ENCODE measurements around the gene SLIT1. TPM values are rescaled to one million over a fixed set of nuclear protein-coding genes. Genes with fewer than 3 reads are reported as not detected.

SLIT1 gene
- total and polyA plus RNA-seq, 8 donors, result 0.20 to 7.0 (median 3.7) TPM

DNA sequence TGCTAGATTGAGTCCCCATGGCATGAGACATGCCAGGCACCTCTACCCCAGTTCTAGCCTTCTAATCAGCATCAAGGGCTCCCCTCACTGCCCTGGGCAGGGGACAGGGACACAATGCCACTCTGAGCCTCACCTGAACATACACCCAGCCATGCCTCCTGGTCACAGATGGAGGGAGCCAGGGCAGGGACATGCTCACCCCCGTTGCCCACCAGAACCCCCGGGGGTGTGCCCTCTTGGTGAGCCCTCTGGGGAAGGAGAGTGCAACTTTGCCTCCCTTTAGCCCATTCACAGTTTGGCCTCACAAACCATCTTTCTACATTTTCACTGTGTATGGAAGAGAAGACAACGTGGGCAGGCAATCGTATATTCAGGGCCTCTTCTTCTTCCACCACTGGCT, 186.4 kb downstream of the SLIT1 start:
- Histone ChIP-seq H3K4me3 (no peak overlapping the region), H3K9me3 (no peaks in the 10 kb centered on the region), H3K4me1 (no peaks in the 10 kb centered on the region), H3K36me3 (no peaks in the 10 kb centered on the region), H3K27ac (no peak overlapping the region), H3K27me3 (no peaks in the 10 kb centered on the region)
- ATAC-seq (no peak), DNase-seq (no peak)
- TF ChIP-seq, protein P1, sequence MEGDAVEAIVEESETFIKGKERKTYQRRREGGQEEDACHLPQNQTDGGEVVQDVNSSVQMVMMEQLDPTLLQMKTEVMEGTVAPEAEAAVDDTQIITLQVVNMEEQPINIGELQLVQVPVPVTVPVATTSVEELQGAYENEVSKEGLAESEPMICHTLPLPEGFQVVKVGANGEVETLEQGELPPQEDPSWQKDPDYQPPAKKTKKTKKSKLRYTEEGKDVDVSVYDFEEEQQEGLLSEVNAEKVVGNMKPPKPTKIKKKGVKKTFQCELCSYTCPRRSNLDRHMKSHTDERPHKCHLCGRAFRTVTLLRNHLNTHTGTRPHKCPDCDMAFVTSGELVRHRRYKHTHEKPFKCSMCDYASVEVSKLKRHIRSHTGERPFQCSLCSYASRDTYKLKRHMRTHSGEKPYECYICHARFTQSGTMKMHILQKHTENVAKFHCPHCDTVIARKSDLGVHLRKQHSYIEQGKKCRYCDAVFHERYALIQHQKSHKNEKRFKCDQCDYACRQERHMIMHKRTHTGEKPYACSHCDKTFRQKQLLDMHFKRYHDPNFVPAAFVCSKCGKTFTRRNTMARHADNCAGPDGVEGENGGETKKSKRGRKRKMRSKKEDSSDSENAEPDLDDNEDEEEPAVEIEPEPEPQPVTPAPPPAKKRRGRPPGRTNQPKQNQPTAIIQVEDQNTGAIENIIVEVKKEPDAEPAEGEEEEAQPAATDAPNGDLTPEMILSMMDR (IDR thresholded peaks at IDR 0.05), result no peak
- intact Hi-C loops (cut with DNase I), result no loop called here

DNA sequence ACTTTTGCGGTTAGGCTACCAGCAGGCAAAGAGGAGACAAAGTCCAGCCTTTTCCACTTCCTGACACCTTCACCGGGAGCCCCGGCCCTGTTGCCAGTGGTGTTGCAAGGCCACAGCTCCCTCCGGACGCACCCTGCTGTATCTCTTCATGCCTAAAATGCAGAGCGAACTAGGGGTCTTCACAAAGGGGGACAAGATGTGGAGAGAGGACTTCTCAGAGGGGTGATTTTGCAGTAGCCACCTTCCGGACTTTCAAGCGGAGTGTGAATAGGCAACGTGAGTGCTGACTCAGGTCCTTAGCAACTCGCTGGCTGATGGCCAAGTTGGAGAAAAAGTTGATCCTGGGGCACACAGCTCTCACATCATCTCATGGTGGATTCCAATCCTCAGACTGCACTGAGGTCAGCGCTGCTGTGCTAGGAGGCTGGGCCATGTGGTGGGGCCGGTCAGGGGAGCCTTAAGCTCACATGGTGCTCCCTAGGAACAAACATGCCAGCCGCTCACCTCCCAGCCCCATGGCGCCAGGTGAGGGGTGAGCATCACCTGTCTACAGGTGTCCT, 187.3 kb downstream of the SLIT1 start:
- TF ChIP-seq, protein P1 (IDR thresholded peaks at IDR 0.05), result no peak
- no peak overlapping the region for H3K27ac ChIP-seq

DNA sequence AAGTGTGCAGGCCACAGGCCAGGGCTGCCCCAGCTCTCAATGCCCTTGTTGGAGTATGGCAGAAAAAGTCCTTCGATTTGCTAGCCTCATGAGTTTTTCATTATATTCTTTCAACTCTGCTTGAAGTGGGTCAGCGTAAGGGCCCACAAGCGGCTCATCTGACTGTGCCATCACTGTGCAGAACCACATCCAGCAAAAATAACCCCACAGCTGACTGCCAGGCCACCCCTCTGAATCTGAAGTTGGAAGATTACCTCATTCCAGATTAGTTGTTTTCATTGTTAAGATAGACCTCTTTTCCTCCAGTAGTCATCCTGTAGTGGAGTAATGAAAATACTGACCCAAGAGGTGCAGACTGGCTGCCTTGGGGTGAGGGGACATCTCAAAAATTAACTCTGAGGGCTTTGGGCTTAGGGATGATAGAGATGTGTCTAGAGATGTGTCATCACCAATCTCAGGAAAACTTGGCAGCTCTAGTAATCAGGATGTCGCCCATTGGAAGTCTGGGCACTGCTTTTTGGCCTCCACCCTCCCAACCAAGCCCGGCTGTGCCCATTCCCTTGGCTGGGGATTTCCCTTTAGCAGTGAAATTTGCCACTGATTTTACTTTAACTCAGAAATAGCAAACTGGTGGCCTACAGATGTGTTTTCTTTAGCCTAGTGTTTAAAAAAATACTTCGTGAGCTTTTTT, 189.3 kb downstream of the SLIT1 start:
- Histone ChIP-seq H3K36me3 (no peaks in the 10 kb centered on the region), H3K9me3 (no peaks in the 10 kb centered on the region), H3K4me3 (no peak overlapping the region), H3K4me1 (no peaks in the 10 kb centered on the region), H3K27ac (no peak overlapping the region), H3K27me3 (no peaks in the 10 kb centered on the region)
- TF ChIP-seq, protein P1 (IDR thresholded peaks at IDR 0.05), result no peak
- no peak for ATAC-seq
- DNase-seq, result no peak
- intact Hi-C loops (cut with DNase I), result no loop called here

More for the DNA sequence above, 187.3 kb downstream of the SLIT1 start:
- intact Hi-C loops (cut with DNase I), result no loop called here
- Histone ChIP-seq H3K9me3 (no peaks in the 10 kb centered on the region), H3K27me3 (no peaks in the 10 kb centered on the region), H3K4me1 (no peaks in the 10 kb centered on the region), H3K36me3 (no peaks in the 10 kb centered on the region), H3K4me3 (no peak overlapping the region)
- DNase-seq, result peak in 1 of 4 donors; percentile 56
- peak; percentile 57 for ATAC-seq

DNA sequence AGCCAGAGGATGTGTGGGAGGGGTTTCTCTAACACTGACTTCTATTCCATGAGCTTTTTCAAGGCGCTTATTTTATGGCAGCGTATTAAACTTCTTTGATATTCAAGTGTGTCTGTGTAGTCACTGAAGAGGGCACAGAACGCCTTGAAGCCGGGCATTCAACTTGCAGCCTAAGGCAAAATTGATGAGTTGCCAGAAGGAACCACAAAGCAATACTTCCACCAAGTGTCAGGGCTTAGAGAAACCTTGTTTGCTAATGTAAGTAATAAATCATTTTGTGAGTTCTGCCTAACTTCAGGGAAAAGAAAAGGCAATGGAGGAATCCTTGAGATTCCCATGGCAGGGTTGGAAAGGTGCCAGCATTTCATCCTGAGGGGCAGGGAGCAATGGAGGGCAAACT, 189.9 kb downstream of the SLIT1 start:
- DNase-seq (no peak), ATAC-seq (no peak)
- no peaks in the 10 kb centered on the region for H3K4me1 ChIP-seq
- no peak overlapping the region for H3K27ac ChIP-seq
- no peaks in the 10 kb centered on the region for H3K9me3 ChIP-seq
- H3K4me3 ChIP-seq, result no peak overlapping the region
- H3K27me3 ChIP-seq, result no peaks in the 10 kb centered on the region
- TF ChIP-seq, protein P1 (IDR thresholded peaks at IDR 0.05), result no peak
- no peaks in the 10 kb centered on the region for H3K36me3 ChIP-seq
- intact Hi-C loops (cut with DNase I), result no loop called here

DNA sequence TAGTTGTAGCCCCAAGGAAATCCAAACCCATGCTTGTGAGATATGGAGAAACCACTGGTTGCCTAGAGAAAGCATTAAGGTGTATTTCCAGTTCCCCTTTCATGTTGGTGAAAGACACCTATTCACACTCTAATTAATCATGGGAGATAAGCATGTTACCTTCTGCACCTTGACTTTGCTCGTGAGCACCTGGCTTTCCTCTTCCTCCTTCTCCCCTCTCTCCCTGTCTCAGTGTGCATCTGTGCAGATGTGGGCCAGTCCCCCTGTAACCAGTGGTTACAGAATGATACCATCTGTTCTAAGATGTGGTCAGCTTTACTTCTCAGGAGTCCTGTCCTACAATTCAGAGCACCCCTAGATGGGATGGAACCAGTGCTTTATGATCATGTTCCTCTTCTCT, 193.0 kb downstream of the SLIT1 start:
- Histone ChIP-seq H3K4me1 (no peaks in the 10 kb centered on the region), H3K36me3 (no peaks in the 10 kb centered on the region), H3K9me3 (no peaks in the 10 kb centered on the region), H3K4me3 (no peak overlapping the region), H3K27me3 (no peaks in the 10 kb centered on the region), H3K27ac (no peak overlapping the region)
- DNase-seq (no peak), ATAC-seq (no peak)
- TF ChIP-seq, protein P1 (IDR thresholded peaks at IDR 0.05), result no peak
- intact Hi-C loops (cut with DNase I), result no loop called here
